ENCODE results near the gene TSPAN17. TPM values are rescaled to one million over a fixed set of nuclear protein-coding genes. Genes with fewer than 3 reads are reported as not detected.

Gene TSPAN17
- total and polyA plus RNA-seq, 10 of the 15 experiments (the other 5 are each of a cell fraction or from before 2014, with no cell fraction given) = 0.24 to 17.1 (median 10.4) TPM

- intact Hi-C loops (cut with micrococcal nuclease; ENCODE audit: unreplicated experiment) = no loop called here
- TF ChIP-seq REST (IDR thresholded peaks at IDR 0.05; ENCODE audit: low read depth, low read length) (no peak), ATF2 (IDR thresholded peaks at IDR 0.05; ENCODE audit: low read length) (no peak), JUNB (IDR thresholded peaks at IDR 0.05) (no peak), RBBP5 (conservative IDR thresholded peaks at IDR 0.05) (no peak), ZBTB4 (CRISPR knock-in tag; IDR thresholded peaks at IDR 0.05) (no peak), NFYA (IDR thresholded peaks at IDR 0.05; ENCODE audit: borderline replicate concordance, low read depth, low read length) (no peak), SUZ12 (IDR thresholded peaks at IDR 0.05; ENCODE audit: unreplicated experiment) (no peak), NR2F1 (conservative IDR thresholded peaks at IDR 0.05) (no peak), NR2C2 (IDR thresholded peaks at IDR 0.05; ENCODE audit: borderline replicate concordance, control insufficient read depth, insufficient read length, low read depth) (no peak), WRNIP1 (IDR thresholded peaks at IDR 0.05; ENCODE audit: borderline replicate concordance, low read depth, low read length) (no peak), MXI1 (IDR thresholded peaks at IDR 0.05; ENCODE audit: low read depth, low read length) (no peak), ZNF207 (IDR thresholded peaks at IDR 0.05; ENCODE audit: borderline replicate concordance) (no peak), NKRF (conservative IDR thresholded peaks at IDR 0.05) (no peak)
Measured at GRCh38 chr5:176639208-176639607, 8.1 kb upstream of the TSPAN17 start.

More at GRCh38 chr5:176639208-176639607, 8.1 kb upstream of the TSPAN17 start:
- ATAC-seq (no peak), DNase-seq (ENCODE audit: low read depth, low spot score) (no peak), FAIRE-seq (no peak)
- H3K9me3 ChIP-seq (replicated peaks; ENCODE audit: control insufficient read depth, insufficient read depth, low read length) = no peaks in the 10 kb centered on the region; the same call in 2 of the 3 replicates
- H4K20me1 ChIP-seq (ENCODE audit: control insufficient read depth, insufficient read depth) = no peaks in the 10 kb centered on the region
- SMC1A ChIA-PET (ENCODE audit: uncharacterized antibody, unreplicated experiment) = no interaction called here
- H3K4me1 ChIP-seq (ENCODE audit: control insufficient read depth, insufficient read depth, low read length) = peaks cover under 1% of the 10 kb centered on the region
- no peak overlapping the region for H3K4me3 ChIP-seq
- no peaks in the 10 kb centered on the region for H3K27me3 ChIP-seq (replicated peaks in 1 of 2; ENCODE audit: control insufficient read depth in 2 of 2, insufficient read depth in 2 of 2, low read length in 1 of 2)
- BruUV-seq (replicated peaks) = no TSS peak
- POLR2A ChIA-PET = no interaction called here
- in situ Hi-C loops (cut with MboI) = no loop called here
- no peak overlapping the region for H3K9ac ChIP-seq (ENCODE audit: control insufficient read depth, insufficient read depth, low read length)
- H3K79me2 ChIP-seq (ENCODE audit: control insufficient read depth, insufficient read depth, low read length) = no peaks in the 10 kb centered on the region
- 8% methylated on average over 4 of the region's 4 CpGs for WGBS (ENCODE audit: insufficient coverage, insufficient replicate concordance, low lambda C conversion rate, missing lambda C conversion rate)
- H3K4me2 ChIP-seq (ENCODE audit: control insufficient read depth, insufficient read depth) = no peak overlapping the region
- no peaks in the 10 kb centered on the region for H3K36me3 ChIP-seq (ENCODE audit: control insufficient read depth in 2 of 2, insufficient read depth in 2 of 2, low read length in 1 of 2)
- RAD21 ChIA-PET (ENCODE audit: unreplicated experiment) = no interaction called here
- CTCF ChIA-PET = no interaction called here
- H2AFZ ChIP-seq (ENCODE audit: control insufficient read depth, low read depth, low read length) = no peak overlapping the region
- no peak overlapping the region for H3K27ac ChIP-seq (ENCODE audit: control insufficient read depth, insufficient read depth)
